Raji (cell line): ENCODE results near the gene ZNF865.

Experiments
- POLR2A ChIP-seq: IDR thresholded peaks from 2 replicates; pipeline ENCODE4 v1.6.1; 2011; ENCODE audit warnings: low read depth, low read length, control low read depth; ENCODE audit not compliant: insufficient read depth

ZNF865 gene

DNA sequence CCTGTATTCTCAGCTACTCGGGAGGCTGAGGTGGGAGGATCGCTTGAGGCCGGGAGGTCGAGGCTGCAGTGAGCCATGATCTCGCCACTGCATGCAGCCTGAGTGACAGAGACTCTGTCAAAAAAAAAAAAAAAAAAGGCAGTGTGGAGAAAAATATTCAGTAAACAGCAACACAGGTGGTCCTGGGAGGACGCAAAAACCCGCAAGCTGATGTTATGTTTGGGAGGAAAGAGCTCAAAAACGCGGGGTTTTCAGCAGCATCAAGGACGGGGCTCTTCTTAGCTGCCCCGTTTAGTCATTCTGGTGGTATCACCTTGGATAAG lies 19.5 kb downstream of the ZNF865 start:
- no peak for TF ChIP-seq POLR2A

GRCh38 chr19:55626350-55626749 lies 20.9 kb downstream of the ZNF865 start:
- TF ChIP-seq POLR2A: no peak

GRCh38 chr19:55632463-55632834 lies 27.0 kb downstream of the ZNF865 start:
- TF ChIP-seq POLR2A: no peak

GRCh38 chr19:55633861-55634260 lies 28.4 kb downstream of the ZNF865 start:
- no peak for TF ChIP-seq POLR2A

DNA sequence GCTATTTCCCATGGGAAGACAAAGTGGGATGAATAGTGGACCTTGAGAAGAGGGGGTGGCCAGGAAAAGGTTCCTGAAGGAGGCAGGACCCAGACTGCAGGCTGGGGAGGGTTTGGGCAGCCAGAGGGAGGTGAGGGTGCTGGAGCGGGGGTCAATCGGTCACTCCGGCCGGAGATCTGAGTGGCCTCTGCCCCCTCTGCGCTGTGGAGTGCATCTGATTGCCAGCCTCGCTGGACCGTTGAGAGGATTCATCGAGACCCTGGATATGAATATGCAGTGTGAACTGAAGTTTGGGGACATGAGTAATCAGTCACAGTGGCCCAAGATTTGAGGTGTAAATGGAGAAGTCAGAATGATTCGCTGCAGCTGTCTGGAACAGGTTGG lies 29.9 kb downstream of the ZNF865 start:
- no peak for TF ChIP-seq POLR2A

- TF ChIP-seq POLR2A: no peak; the same call in 1 of the 2 replicates
Observed at GRCh38 chr19:55635856-55636440, 30.5 kb downstream of the ZNF865 start.

DNA sequence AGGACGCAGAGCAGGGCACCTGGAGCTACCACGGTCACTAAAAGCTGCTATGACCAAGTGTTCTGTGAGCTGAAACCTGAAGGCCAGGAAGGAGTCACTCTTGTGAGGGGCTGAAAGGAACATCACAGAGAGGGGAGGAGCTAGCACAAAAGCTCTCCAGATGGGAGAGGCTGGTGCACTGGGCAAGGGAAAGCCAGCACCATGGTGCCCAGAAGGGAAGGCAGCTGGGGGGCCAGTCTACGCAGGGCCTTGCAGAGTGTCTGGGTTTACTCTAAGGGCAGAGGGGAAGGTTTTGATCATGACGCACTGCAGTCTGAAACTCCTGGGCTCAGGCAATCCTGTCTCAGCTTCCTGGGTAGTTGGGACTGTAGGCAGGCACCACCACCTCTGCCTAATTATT lies 31.3 kb downstream of the ZNF865 start:
- TF ChIP-seq POLR2A: no peak

DNA sequence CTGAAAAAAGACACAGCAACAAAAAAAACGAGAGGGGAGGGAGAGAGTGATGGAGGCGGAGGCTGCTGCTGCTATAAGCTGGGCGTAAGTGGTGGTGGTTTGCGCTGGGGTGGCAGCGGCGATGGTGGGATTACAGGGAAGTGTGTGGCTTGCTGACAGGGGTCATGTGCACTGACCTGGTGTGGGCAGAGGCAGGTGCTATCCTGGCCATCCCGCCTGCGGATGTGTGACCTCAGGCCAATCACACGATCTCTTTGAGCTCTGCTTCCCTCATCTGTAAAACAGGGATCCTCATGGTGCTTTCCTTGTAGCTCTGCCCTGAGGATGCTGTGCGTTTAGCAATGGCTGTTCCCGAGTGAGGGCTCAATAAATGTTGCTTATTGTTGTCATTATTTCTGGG lies 32.1 kb downstream of the ZNF865 start:
- TF ChIP-seq POLR2A: no peak

DNA sequence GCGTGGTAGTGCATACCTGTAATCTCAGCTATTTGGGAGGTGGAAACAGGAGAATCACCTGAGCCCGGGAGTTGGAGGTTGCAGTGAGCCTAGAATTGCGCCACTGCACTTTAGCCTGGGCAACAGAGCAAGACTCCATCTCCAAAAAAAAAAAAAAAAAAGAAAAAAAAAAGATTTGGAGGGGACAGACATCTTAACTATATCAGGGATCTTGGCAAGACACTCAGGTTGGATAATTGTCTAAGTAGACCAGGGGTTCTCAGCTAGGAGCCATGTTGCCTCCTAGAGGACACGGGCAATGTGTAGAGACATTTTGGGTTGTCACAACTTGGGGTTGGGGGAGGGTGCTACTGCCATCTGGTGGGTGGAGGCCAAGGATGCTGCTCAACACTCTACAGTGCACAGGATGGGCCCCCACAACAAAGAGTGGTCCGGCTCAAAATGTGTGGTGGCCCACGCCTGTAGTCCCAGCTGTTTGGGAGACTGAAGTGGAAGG lies 33.5 kb downstream of the ZNF865 start:
- TF ChIP-seq POLR2A: peak; percentile 54; the same call in 1 of the 2 replicates

DNA sequence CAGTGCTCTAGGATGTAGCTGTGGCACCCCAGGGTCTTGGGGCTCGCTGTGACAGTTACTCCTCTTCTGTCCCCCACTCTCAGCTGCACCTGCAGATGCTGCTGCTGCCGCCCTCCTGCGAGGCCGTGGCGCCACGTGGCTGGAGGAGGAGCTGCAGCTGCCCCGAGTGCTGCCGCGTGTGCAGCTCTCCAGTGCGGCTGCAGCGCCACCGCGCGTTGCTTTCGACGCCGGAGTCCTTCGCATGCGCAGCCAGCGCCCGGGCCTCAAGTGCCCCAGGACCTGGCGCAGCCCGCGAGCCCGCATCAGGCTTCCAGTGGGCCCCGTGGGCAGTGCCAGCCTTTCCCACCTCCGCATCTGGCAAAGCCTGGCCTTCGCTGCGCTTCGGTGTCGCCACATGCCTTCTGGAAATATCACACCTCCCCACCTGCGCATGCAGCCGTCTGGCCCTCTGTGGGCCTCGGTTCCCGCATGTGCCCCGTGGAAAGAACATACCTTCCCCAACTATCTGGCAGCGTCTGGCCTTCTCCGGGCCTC lies 34.7 kb downstream of the ZNF865 start:
- TF ChIP-seq POLR2A: 0 out of 2 replicates have a peak, but pooled peaks have one; percentile 20

DNA sequence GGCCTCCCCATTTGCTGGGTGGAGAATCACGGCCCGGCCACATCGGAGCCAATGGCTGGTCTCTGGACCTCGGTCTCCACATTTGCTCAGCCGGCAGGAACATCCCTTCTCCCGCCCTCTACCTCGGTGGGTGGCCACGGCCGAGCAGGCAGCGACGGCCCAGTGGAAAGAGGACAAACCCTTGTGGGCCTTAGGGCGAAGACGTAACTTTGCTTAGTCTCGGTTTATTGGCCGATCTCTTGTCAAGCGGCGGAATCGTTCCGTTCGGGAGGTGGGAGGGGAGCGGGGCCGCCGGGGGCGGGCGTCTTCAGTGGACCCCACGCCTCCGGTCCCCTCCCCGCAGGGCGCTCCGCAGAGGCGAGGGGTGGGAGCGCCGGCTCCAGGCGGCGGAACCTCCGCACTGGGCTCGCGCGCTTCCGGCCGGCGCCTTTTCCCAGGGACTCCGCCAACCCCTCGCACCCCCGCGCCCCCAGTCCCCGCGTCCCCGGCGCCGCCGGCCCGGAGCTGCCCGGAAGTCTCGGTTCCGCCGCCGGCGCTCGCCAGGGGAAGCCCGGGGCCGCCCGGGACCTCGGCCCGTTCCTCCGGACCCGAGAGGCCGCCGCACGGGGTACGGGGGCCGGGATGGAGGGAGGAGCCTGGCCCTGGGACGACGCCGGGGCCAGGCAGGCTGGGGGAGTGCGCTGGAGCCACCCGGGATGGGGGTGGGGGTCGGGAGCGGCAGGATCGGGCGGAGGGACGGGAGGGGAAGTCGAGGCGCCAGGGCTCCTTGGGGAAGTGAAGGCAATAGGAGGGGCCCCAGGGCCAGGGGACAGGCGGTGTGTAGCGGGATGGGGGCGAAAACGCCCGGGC lies 35.4 kb downstream of the ZNF865 start, which contains the start of gene ZNF580:
Gene ZNF580 (plus strand): TSS at position 426 of the 849 bp plus-strand sequence. CDS start 1,507 bp downstream, outside the sequence.
- no peak; the same call in 1 of the 2 replicates for TF ChIP-seq POLR2A

DNA sequence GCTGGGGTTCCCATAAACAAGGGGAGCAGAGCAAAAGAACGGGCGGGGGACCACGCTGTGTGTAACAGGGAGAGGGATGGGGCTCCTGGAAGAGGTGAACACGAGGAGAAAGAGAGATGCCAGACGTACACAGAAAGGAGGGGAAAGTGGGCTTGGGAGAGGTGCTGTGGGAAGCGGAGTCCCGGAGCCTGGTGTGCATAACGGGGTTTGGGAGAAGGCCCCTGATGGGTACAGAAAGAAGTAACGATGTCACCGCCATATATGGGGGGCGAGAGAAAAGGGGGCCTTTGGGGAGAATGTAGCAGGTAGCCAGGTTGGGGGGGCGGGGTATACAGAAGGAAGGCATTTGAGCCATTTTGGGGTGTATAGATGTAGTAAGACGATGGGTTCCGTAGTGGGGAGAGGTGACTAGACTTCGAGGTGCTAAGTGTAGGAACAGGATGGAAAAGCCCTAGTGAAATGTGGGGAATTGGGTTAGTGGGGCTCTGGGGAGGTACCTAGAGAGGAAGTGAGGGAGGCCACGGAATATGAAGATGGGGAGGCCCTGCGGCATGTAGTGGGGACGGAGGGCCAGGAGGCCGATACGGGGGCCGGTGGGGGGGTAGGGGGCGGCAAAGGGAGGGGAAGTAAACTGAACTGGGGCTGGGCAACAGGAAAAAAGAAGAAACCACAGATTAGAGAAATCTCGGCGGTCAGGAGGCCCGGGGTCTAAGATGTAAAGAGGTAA lies 36.1 kb downstream of the ZNF865 start:
- TF ChIP-seq POLR2A: peak; percentile 55

GRCh38 chr19:55642153-55643002 lies 36.9 kb downstream of the ZNF865 start:
- no peak; the same call in 1 of the 2 replicates for TF ChIP-seq POLR2A

DNA sequence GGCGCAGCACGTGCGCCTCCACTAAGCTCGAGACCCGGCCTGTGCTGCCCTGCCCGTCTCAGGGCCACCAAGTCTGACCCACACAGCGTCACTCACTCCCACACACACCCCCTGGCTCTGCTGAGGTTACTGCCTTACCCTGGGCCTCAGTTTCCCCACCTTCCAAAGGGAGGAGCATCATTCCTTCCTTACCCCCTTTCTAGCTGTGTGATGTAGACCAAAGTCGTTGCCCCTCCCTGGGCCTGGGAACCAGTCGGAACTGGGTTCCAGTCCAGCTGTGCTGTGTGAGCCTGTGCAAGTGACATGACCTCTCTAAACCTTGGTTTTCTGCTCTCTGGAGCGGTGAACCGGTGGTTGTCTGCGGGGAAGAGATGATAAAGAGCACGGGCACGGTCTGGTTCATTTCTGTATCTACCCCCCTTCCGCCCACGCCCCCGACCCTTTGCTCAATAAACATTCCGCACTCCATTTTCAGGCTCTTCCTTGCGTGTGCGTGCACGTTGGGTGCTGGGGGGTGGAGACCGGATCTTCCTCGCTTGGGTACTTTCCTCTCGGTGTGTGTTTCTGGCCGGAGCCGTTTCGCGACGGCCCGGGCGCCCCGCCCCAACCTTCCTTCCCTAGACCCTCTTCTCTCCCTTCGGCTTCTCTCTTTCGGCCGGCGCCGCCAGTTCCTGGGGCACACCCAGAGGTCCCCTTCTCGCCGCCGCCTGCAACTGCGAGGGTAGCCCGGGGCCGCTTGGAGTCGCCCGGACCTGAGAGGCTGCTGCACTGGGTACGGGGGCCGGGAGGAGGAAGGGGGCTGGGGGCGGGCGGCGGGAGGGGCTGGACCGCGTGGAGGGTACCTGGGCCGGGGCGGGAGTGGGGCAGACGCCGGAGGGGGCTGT lies 37.8 kb downstream of the ZNF865 start, which contains the start of gene ZNF581:
Gene ZNF581 (plus strand): TSS at position 647 of the 884 bp plus-strand sequence. CDS start 923 bp downstream, outside the sequence.
- TF ChIP-seq POLR2A: peak; percentile 69; the same call in 1 of the 2 replicates

- TF ChIP-seq POLR2A: no peak
Observed at GRCh38 chr19:55643887-55644176, 38.4 kb downstream of the ZNF865 start.
